Stimulated activated CD8-positive, alpha-beta memory T cell treated with anti-CD3 and anti-CD28 coated beads, Interleukin-12 subunit alpha, Interleukin-12 subunit beta, amount 100 ng/mL, for 4 hours (primary cell): ENCODE results near the gene CYP1A1.
"Not testable (repeated sequence)": the region's sequence is repeated elsewhere in the genome, so short reads cannot be mapped to it uniquely, and the experiment has no call there.

Experiments used
- DNase-seq: peaks from one replicate; pipeline ENCODE4 v3.0.0-alpha.2; 2020; ENCODE audit warnings: low read depth

The CYP1A1 gene

GRCh38 chr15:74738239-74738638, 12.9 kb upstream of the CYP1A1 start:
- not testable (repeated sequence) for DNase-seq

- no peak for DNase-seq
These were observed 10.0 kb upstream of the CYP1A1 start for GRCh38 chr15:74735305-74735704.

- no peak for DNase-seq
These were observed 7.9 kb upstream of the CYP1A1 start for GRCh38 chr15:74733269-74733668.

- DNase-seq = no peak
These were observed 7.5 kb upstream of the CYP1A1 start for GRCh38 chr15:74732846-74733245.

- no peak for DNase-seq
These were observed 5.4 kb upstream of the CYP1A1 start for GRCh38 chr15:74730619-74731316.

- not testable (repeated sequence) for DNase-seq
These were observed 4.0 kb upstream of the CYP1A1 start for GRCh38 chr15:74729372-74729771.

GRCh38 chr15:74728699-74729098, 3.4 kb upstream of the CYP1A1 start:
- not testable (repeated sequence) for DNase-seq

GRCh38 chr15:74727727-74728126, 2.4 kb upstream of the CYP1A1 start:
- no peak for DNase-seq

GRCh38 chr15:74726774-74727164, 1.4 kb upstream of the CYP1A1 start:
- DNase-seq = no peak

- DNase-seq = peak; percentile 26
These were observed 781 bp upstream of the CYP1A1 start for GRCh38 chr15:74725845-74726773.

GRCh38 chr15:74724570-74725224, 631 bp downstream of the CYP1A1 start:
- no peak for DNase-seq

GRCh38 chr15:74723754-74724334, 1.5 kb downstream of the CYP1A1 start:
- no peak for DNase-seq

GRCh38 chr15:74723187-74723586, 2.1 kb downstream of the CYP1A1 start:
- DNase-seq = no peak

GRCh38 chr15:74722591-74722990, 2.7 kb downstream of the CYP1A1 start:
- DNase-seq = no peak

- no peak for DNase-seq
These were observed 8.7 kb downstream of the CYP1A1 start for GRCh38 chr15:74716651-74717050.

- no peak for DNase-seq
These were observed 13.0 kb downstream of the CYP1A1 start for GRCh38 chr15:74712311-74712710.

GRCh38 chr15:74710319-74711094, 14.8 kb downstream of the CYP1A1 start:
- DNase-seq = no peak

GRCh38 chr15:74709892-74710291, 15.4 kb downstream of the CYP1A1 start:
- no peak for DNase-seq

- DNase-seq = no peak
These were observed 16.3 kb downstream of the CYP1A1 start for GRCh38 chr15:74709011-74709410.

- no peak for DNase-seq
These were observed 28.5 kb downstream of the CYP1A1 start for GRCh38 chr15:74696808-74697207.

GRCh38 chr15:74696398-74696729, 29.0 kb downstream of the CYP1A1 start:
- DNase-seq = no peak
